Endothelial cell (in vitro differentiated cells): ENCODE results near the gene MAP7D1. TPM values are rescaled to one million over a fixed set of nuclear protein-coding genes. Genes with fewer than 3 reads are reported as not detected.

Experiments
- DNase-seq: peaks from one replicate; pipeline ENCODE4 v3.0.0; 2021; ENCODE audit warnings: low spot score
- H3K27ac Mint-ChIP-seq: one replicate; pipeline ENCODE4 v1.8.0; 2021; ENCODE audit warnings: mixed read lengths, inconsistent platforms; ENCODE audit not compliant: unreplicated experiment
- H3K27me3 Mint-ChIP-seq: one replicate; pipeline ENCODE4 v1.8.0; 2021; ENCODE audit warnings: mild to moderate bottlenecking, moderate library complexity, mixed read lengths, inconsistent platforms; ENCODE audit not compliant: unreplicated experiment
- H3K36me3 Mint-ChIP-seq: one replicate; pipeline ENCODE4 v1.8.0; 2021; ENCODE audit warnings: mild to moderate bottlenecking, low read depth, mixed read lengths, inconsistent platforms; ENCODE audit not compliant: unreplicated experiment
- H3K4me1 Mint-ChIP-seq: one replicate; pipeline ENCODE4 v1.8.0; 2021; ENCODE audit warnings: mild to moderate bottlenecking, mixed read lengths, inconsistent platforms; ENCODE audit not compliant: unreplicated experiment
- H3K4me3 Mint-ChIP-seq: one replicate; pipeline ENCODE4 v1.8.0; 2021; ENCODE audit warnings: mild to moderate bottlenecking, mixed read lengths, inconsistent platforms; ENCODE audit not compliant: unreplicated experiment
- H3K9me3 Mint-ChIP-seq: one replicate; pipeline ENCODE4 v1.8.0; 2021; ENCODE audit warnings: mixed read lengths, inconsistent platforms; ENCODE audit not compliant: unreplicated experiment
- CTCF ChIP-seq: fragments of 200-600 bp; sonication (generic); IDR thresholded peaks from one replicate; pipeline ENCODE4 v1.5.0; 2021; ENCODE audit warnings: antibody characterized with exemption; ENCODE audit not compliant: unreplicated experiment
- total RNA-seq: library from RNA; stranded (reverse); fragmentation: NEBNext Ultra II Directional; extraction: Animal tissue kit (Norgen Biotek cat#: 25700); gene quantifications from one replicate; pipeline ENCODE4 v1.2.1, GENCODE V29; 2021; ENCODE audit not compliant: unreplicated experiment

Gene MAP7D1
- total RNA-seq, 1 donor from 2014 or later, result 189 TPM

- DNase-seq, result no peak
- H3K27ac Mint-ChIP-seq, result peak overlapping the region; percentile 99
- peaks cover 38% of the 10 kb centered on the region for H3K36me3 Mint-ChIP-seq
- TF ChIP-seq CTCF, result no peak
- H3K4me3 Mint-ChIP-seq, result peak overlapping the region; percentile 27
- H3K4me1 Mint-ChIP-seq, result peaks cover 58% of the 10 kb centered on the region
- H3K9me3 Mint-ChIP-seq, result no peaks in the 10 kb centered on the region
- H3K27me3 Mint-ChIP-seq, result peaks cover 12% of the 10 kb centered on the region
These were observed 3.8 kb downstream of the MAP7D1 start for GRCh38 chr1:36159614-36160387.

GRCh38 chr1:36160388-36160948 lies 4.5 kb downstream of the MAP7D1 start:
- DNase-seq, result no peak
- Mint-ChIP-seq H3K9me3 (no peaks in the 10 kb centered on the region), H3K36me3 (peaks cover 39% of the 10 kb centered on the region), H3K4me3 (no peak overlapping the region), H3K27me3 (peaks cover 12% of the 10 kb centered on the region), H3K4me1 (peaks cover 56% of the 10 kb centered on the region), H3K27ac (peak overlapping the region; percentile 99)
- no peak for TF ChIP-seq CTCF

GRCh38 chr1:36160949-36161485 lies 5.1 kb downstream of the MAP7D1 start:
- peaks cover 39% of the 10 kb centered on the region for H3K36me3 Mint-ChIP-seq
- peaks cover 56% of the 10 kb centered on the region for H3K4me1 Mint-ChIP-seq
- H3K27ac Mint-ChIP-seq, result peak overlapping the region; percentile 99
- H3K27me3 Mint-ChIP-seq, result peaks cover 12% of the 10 kb centered on the region
- H3K4me3 Mint-ChIP-seq, result peak overlapping the region; percentile 89
- no peak for TF ChIP-seq CTCF
- peak; percentile 74 for DNase-seq
- no peaks in the 10 kb centered on the region for H3K9me3 Mint-ChIP-seq

GRCh38 chr1:36161641-36162531 lies 5.9 kb downstream of the MAP7D1 start:
- TF ChIP-seq CTCF, result no peak
- H3K27ac Mint-ChIP-seq, result peak overlapping the region; percentile 99
- peaks cover 12% of the 10 kb centered on the region for H3K27me3 Mint-ChIP-seq
- H3K4me3 Mint-ChIP-seq, result peak overlapping the region; percentile 89
- peaks cover 43% of the 10 kb centered on the region for H3K36me3 Mint-ChIP-seq
- peaks cover 60% of the 10 kb centered on the region for H3K4me1 Mint-ChIP-seq
- DNase-seq, result no peak
- no peaks in the 10 kb centered on the region for H3K9me3 Mint-ChIP-seq
